GM21423 (cell line): Measurements from ENCODE around the gene ETV4.

ENCODE experiments used
- ATAC-seq: cut with Tn5 transposase; IDR thresholded peaks from one replicate; pipeline ENCODE4 v1.9.1; 2021; ENCODE audit warnings: mild to moderate bottlenecking, moderate library complexity; ENCODE audit not compliant: unreplicated experiment

Gene ETV4

GRCh38 chr17:43573579-43574321 is 27.6 kb upstream of the ETV4 start:
- ATAC-seq: no peak

GRCh38 chr17:43572368-43572980 is 26.3 kb upstream of the ETV4 start:
- ATAC-seq: no peak

GRCh38 chr17:43570518-43570928 is 24.4 kb upstream of the ETV4 start:
- ATAC-seq: no peak

- no peak for ATAC-seq
Observed at GRCh38 chr17:43568506-43569082, 22.5 kb upstream of the ETV4 start.

GRCh38 chr17:43563600-43564594 is 17.8 kb upstream of the ETV4 start:
- ATAC-seq: no peak

GRCh38 chr17:43562679-43563599 is 16.8 kb upstream of the ETV4 start:
- ATAC-seq: no peak

- no peak for ATAC-seq
Observed at GRCh38 chr17:43560461-43561427, 14.6 kb upstream of the ETV4 start.

- no peak for ATAC-seq
Observed at GRCh38 chr17:43559161-43559816, 13.1 kb upstream of the ETV4 start.

GRCh38 chr17:43558805-43559160 is 12.6 kb upstream of the ETV4 start:
- no peak for ATAC-seq

- no peak for ATAC-seq
Observed at GRCh38 chr17:43556292-43556691, 10.2 kb upstream of the ETV4 start.

- no peak for ATAC-seq
Observed at GRCh38 chr17:43554857-43555256, 8.7 kb upstream of the ETV4 start.

- no peak for ATAC-seq
Observed at GRCh38 chr17:43553573-43553972, 7.4 kb upstream of the ETV4 start.

- ATAC-seq: no peak
Observed at GRCh38 chr17:43552229-43552837, 6.2 kb upstream of the ETV4 start.

GRCh38 chr17:43550754-43551153 is 4.6 kb upstream of the ETV4 start:
- no peak for ATAC-seq

- ATAC-seq: no peak
Observed at GRCh38 chr17:43549496-43549895, 3.4 kb upstream of the ETV4 start.

GRCh38 chr17:43548689-43549379 is 2.7 kb upstream of the ETV4 start:
- no peak for ATAC-seq

GRCh38 chr17:43547659-43548256 is 1.6 kb upstream of the ETV4 start:
- no peak for ATAC-seq
